ENCODE results near the gene MIPOL1.

Gene MIPOL1

DNA sequence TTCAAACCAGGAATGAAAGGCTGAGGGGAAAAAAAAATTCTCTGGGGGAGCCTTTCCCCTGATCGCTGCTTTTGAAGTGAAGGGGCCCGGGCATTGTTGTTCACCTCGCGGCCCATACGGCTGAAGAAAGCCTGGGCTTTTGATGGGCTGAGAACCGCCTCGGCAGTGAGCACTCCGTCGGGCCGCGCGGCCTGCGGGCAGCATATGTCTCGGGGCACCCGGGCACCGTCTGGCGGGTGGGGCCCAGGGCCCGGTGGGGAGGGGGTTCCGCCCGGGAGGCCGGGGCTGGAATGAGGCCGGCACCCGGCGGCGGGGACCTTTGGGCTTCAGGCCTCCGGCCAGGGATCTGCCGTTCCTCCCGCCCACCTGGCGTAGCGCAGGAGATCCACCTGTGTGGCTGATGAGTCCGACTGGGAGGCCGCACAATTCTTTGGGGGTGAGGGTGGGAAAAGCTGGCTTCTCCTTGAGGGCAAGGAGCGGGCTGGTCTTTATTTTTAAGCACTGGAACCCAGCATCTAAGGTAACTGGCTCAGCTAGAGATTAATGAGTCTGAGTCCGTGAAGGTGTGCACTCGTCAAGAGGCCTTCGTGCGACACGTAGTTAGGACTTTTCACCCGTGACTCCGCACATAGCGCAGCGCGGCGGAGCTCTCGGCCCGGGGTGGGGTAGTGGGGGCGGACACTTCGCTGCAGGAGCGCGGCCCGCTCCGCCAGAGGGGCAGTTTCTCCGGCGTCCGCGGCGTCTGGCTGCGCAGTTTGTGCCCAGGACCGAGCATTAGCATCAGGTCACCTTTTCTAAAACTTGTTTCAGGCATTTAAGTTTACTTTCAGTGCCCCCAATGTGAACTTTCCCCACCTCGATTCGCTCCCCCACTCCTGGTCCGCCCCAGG lies 386.7 kb downstream of the MIPOL1 start:
- no peak for DNase-seq (ENCODE audit: extremely low read depth, low read depth)
- TF ChIP-seq, protein P1, sequence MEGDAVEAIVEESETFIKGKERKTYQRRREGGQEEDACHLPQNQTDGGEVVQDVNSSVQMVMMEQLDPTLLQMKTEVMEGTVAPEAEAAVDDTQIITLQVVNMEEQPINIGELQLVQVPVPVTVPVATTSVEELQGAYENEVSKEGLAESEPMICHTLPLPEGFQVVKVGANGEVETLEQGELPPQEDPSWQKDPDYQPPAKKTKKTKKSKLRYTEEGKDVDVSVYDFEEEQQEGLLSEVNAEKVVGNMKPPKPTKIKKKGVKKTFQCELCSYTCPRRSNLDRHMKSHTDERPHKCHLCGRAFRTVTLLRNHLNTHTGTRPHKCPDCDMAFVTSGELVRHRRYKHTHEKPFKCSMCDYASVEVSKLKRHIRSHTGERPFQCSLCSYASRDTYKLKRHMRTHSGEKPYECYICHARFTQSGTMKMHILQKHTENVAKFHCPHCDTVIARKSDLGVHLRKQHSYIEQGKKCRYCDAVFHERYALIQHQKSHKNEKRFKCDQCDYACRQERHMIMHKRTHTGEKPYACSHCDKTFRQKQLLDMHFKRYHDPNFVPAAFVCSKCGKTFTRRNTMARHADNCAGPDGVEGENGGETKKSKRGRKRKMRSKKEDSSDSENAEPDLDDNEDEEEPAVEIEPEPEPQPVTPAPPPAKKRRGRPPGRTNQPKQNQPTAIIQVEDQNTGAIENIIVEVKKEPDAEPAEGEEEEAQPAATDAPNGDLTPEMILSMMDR (IDR thresholded peaks at IDR 0.05; ENCODE audit: low read depth, low read length): no peak

DNA sequence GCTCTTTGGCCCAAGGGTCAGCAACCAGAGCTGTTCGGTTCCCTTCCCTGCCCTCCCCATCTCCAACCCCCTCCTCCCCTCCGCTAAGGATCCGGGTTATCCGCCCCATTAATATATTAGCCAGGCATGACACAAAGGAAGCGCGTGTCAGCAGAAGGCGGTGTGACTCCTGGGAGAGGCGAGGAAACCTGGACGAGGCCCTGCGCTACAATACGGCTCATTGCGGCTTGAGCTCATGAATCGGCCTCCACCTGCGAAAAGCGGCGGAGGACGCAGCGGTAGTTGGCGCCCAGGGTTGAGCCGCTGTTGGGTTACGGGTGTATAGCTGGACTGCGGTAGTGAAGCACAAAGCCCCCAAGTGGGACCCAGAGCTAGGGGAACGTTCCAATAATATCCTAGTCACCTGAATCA lies 387.4 kb downstream of the MIPOL1 start:
- DNase-seq (ENCODE audit: extremely low read depth, low read depth): no peak
- TF ChIP-seq, protein P1 (IDR thresholded peaks at IDR 0.05; ENCODE audit: low read depth, low read length): no peak

DNA sequence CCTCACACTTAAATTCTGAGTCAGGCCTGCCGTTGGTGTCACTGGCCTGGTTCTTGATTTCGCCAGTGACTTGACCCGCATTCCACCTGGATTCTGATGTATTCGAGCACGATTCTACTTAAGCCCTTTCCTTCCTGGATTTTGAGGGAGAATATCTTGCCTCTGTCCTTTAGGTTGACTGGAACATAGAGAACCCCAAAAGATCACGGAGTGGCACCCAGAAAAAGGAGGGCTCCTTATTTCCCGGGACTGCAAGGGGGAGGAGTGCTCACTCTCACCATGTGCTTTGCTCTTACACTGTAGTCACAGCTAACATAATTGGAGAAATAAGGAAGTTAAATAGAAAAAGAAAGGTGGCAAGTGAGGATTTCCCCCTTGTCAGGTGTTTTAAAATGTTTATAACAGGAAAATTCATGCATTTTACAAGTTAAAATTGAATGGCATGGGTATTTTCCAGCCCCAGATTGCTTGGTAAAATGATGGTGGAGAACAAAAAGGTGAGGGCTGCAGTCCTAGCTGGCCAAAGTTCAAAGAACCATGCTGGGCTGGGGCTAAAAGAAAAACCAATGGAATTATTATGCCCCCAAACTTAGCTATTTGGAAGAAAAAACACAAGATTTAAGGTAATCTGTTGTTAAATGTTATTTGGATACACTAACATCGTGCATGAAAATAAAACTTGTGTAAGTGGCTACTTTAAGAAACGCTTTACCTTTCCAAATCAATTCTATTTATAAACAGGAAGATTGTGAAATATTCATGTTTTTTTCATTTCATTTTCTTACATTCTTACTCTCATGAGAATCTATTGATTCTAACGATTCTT lies 388.4 kb downstream of the MIPOL1 start:
- no peak for DNase-seq (ENCODE audit: extremely low read depth, low read depth)
- TF ChIP-seq, protein P1 (IDR thresholded peaks at IDR 0.05; ENCODE audit: low read depth, low read length): no peak

DNA sequence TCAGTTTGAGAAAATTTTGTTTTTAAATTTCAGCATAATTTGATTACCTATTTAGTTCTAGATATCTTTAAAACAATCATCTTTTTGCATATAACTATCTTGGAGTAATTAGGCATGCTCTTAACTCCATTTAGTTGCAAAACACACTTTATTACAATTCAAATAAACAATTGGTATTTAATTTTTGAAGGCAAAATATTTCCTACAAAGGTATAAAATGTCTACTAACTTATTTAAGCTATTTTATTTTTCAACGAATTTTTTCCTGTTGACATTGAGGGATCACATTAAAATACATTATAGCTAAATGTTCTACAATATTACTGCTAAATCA lies 389.0 kb downstream of the MIPOL1 start:
- DNase-seq (ENCODE audit: extremely low read depth, low read depth): no peak
- TF ChIP-seq, protein P1 (IDR thresholded peaks at IDR 0.05; ENCODE audit: low read depth, low read length): no peak

DNA sequence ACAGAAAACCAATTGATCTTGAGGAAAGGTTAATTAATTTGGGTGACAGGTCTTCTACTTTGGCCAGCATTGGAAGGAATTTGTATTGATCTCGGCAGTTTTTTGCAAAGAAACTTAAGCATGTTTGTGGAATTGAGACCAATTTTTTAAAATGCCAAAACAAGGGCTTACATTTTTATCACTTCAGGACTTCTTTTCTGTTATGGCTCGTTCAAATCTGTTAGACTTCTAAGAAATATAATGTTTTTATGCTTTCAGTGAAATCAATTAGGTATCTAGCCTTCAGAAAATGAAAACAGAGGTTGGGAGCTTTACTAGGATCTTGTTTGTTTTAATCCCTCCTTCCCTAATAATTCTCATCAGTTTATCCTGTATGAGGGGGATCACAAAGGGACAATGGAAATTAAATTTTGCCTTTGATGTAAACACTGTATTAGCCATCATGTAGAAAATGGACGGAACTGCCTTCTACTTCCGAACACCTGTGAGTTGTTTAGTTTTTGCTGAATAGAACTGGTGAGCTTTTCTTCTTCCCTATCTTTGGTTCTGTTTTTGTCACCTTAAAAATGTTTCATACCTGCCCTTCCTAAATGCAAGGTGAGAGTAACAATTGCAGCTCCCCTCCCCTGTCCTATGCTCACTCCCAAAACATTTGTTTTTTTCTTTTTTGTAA lies 389.5 kb downstream of the MIPOL1 start:
- TF ChIP-seq, protein P1 (IDR thresholded peaks at IDR 0.05; ENCODE audit: low read depth, low read length): no peak
- DNase-seq (ENCODE audit: extremely low read depth, low read depth): no peak

DNA sequence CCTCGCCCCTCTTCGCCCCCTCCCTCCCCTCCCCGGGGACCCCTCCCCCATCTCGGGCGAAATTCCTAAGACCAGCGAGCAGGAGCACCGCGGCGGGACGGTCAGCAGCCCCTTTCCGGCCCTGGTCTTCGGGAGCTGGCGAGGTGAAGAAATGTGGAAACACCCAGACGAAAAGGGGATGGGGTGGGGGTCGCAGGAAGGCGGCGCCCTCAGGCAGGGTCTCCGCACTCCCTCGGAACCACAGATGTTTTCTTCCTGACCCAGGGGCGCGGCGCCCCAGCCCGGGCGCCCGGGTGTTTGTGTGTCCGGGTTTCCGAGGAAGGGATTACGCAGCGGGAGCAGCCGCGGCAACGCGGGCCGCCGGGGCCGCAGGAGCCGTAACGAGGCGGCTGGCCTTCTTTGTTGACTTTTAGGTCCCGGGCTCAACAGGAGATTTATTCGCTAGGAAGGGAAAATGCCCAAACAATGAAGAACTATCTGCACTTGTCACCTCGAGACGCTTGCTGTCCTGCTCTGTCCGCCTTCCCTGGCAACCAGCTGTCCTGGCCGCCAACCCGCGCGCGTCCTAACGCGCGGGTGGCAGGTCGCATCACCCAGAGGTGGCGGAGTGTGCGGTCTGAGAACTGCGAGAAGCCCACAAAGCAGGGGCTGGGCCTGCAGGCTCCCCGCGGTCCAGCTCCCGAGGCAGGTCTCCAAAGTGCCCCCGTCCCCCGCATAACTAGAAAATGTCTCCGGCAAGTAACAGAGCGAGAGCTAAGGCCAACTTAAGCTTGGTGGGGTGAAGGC lies 390.3 kb downstream of the MIPOL1 start:
- no peak for DNase-seq (ENCODE audit: extremely low read depth, low read depth)
- TF ChIP-seq, protein P1 (IDR thresholded peaks at IDR 0.05; ENCODE audit: low read depth, low read length): no peak
